ENCODE results near the gene CDK14.

- TF ChIP-seq CTCF (IDR thresholded peaks at IDR 0.05; ENCODE audit: low read length) (no peak), EZH2 (IDR thresholded peaks at IDR 0.05; ENCODE audit: borderline replicate concordance, low read length) (no peak)
These were observed 141.1 kb downstream of the CDK14 start for GRCh38 chr7:90736968-90737939.
